ENCODE measurements around the gene DST. TPM values are rescaled to one million over a fixed set of nuclear protein-coding genes. Genes with fewer than 3 reads are reported as not detected.
A peak's percentile ranks its signal among the peaks of the same experiment; 100 is the strongest.

DST gene
- total and polyA plus RNA-seq, 7 donors = 58.3 to 341 (median 109) TPM

DNA sequence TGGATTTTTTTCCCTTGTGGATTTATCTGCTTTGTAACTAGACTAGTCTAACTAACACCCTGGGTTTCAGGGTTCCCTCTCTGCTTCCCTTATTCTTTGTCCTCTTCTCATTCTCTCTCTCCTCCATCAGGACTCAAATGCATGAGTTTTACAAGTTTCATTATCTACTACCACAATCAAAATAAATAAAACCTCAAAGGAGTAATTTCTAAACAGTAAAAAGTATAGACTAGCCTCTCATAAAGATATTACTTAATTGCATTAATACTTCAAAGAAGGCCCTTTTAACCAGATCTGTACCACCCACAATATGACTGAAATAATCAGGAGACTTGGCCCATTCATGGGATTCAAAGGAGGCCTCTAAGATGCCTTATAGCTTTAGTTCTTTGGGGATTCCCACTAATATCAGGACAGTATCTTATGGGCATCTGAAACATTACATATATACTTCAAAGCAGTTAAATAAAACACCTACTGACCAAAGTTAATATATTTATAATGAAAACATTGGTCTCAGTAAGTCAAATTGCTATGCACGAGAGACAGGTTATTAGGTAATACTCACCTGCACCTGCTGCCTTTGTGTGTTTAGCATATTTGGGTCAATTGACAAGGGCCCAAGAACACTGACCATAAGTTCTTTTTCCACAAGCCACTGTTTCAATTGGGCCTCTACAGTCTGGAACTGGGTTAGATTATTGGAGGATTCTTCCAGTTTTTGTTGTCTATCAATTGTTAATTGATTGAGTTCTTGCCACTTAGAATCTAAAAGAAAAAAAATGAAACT, 85.7 kb downstream of the DST start:
- peaks cover 9 to 86% of the 10 kb centered on the region in 2 donors for H3K36me3 ChIP-seq (ENCODE audit: insufficient read depth in 1 of 2, low read depth in 1 of 2)
- no peaks in the 10 kb centered on the region for H3K9me3 ChIP-seq
- TF ChIP-seq, protein P1, sequence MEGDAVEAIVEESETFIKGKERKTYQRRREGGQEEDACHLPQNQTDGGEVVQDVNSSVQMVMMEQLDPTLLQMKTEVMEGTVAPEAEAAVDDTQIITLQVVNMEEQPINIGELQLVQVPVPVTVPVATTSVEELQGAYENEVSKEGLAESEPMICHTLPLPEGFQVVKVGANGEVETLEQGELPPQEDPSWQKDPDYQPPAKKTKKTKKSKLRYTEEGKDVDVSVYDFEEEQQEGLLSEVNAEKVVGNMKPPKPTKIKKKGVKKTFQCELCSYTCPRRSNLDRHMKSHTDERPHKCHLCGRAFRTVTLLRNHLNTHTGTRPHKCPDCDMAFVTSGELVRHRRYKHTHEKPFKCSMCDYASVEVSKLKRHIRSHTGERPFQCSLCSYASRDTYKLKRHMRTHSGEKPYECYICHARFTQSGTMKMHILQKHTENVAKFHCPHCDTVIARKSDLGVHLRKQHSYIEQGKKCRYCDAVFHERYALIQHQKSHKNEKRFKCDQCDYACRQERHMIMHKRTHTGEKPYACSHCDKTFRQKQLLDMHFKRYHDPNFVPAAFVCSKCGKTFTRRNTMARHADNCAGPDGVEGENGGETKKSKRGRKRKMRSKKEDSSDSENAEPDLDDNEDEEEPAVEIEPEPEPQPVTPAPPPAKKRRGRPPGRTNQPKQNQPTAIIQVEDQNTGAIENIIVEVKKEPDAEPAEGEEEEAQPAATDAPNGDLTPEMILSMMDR (IDR thresholded peaks at IDR 0.05) = no peak
- ATAC-seq (no peak), DNase-seq (no peak)
- H3K27ac ChIP-seq = no peak overlapping the region
- intact Hi-C loops (cut with DNase I) = no loop called here
- peaks cover 3% of the 10 kb centered on the region for H3K4me1 ChIP-seq
- no peaks in the 10 kb centered on the region for H3K27me3 ChIP-seq (ENCODE audit: insufficient read depth in 3 of 3, low read length in 2 of 3)
- no peak overlapping the region for H3K4me3 ChIP-seq
- 71 to 90% (median 78%) methylated on average over 1 of the region's 1 CpG for WGBS, 3 donors

DNA sequence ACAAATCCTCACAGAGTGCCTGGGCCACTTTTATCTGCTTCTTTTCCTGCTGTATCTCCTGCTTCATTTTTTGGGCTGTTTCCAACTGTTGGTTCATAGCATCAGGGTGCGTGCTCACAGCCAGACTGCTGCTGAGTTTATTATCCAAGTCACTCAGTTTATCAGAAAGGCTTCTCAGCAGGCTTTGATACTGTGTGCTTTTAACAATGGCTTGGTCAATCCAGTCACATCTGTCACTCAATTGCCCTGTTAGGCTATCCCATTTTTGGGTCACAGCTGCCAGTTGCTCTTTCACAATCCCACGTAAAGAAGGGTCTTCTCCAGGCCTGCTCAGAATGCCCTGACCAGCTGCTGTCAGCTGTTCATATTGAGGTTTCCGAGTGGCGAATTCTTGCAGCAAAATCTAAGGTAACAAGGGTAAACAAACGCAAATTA, 87.2 kb downstream of the DST start:
- Histone ChIP-seq H3K4me1 (peaks cover 16% of the 10 kb centered on the region), H3K4me3 (no peak overlapping the region), H3K36me3 (ENCODE audit: insufficient read depth in 1 of 2, low read depth in 1 of 2) (peaks cover 9 to 80% of the 10 kb centered on the region in 2 donors), H3K9me3 (no peaks in the 10 kb centered on the region), H3K27ac (no peak overlapping the region), H3K27me3 (ENCODE audit: insufficient read depth in 3 of 3, low read length in 2 of 3) (no peaks in the 10 kb centered on the region)
- TF ChIP-seq, protein P1 (IDR thresholded peaks at IDR 0.05) = no peak
- DNase-seq (no peak), ATAC-seq (peak; percentile 60 to 70 (median 66))
- 46 to 53% (median 46%) methylated on average over 5 of the region's 5 CpGs for WGBS, 3 donors
- intact Hi-C loops (cut with DNase I) = no loop called here

DNA sequence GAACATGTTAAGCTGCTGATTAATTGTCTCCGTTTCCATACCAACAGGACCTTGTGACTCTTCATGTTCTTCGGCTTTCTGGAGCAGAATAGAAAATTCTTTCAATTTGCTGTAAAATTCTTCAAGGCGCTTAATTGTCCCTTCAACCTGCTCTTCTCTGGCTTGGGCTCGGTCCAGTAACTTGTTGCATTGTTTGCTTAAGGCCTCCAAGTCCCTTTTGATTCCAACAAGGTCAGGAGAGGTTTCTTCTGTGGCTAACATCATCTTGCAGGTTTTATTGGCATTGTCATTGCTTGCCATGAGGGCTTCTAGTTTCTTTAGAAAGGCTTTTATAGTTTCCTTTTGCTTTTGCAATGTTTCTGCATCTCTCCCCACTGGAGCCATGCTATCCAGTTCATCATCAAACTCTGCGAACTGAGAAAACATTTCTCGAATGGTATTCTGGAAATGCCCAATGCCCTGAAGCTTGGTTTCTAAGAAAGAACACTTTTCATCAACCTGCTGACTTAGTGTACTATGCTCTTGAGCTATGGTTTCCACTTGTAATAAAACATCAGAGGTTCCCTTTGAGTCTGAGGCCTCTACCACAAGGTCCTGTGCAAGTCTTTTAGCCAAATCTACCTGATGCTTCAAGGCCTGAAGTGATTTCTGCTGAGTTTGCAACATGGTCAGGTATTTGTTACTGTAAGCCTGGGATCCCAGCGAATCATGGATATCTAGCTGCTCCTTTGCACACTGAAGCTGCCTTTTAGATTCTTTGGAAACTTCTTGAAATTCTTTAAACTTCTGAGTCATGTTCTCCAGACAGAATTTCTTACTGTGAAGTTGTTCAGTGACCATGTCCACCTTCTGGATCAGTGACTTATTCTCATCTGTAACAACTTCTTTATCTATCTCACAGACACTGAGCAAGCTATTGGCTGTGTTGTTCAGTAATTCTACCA, 90.2 kb downstream of the DST start:
- ATAC-seq (no peak), DNase-seq (no peak)
- Histone ChIP-seq H3K27ac (no peak overlapping the region), H3K4me1 (peaks cover 40% of the 10 kb centered on the region), H3K27me3 (ENCODE audit: insufficient read depth in 3 of 3, low read length in 2 of 3) (no peaks in the 10 kb centered on the region), H3K36me3 (ENCODE audit: insufficient read depth in 1 of 2, low read depth in 1 of 2) (peaks cover 9 to 56% of the 10 kb centered on the region in 2 donors), H3K4me3 (no peak overlapping the region), H3K9me3 (no peaks in the 10 kb centered on the region)
- TF ChIP-seq, protein P1 (IDR thresholded peaks at IDR 0.05) = no peak
- 81 to 88% (median 84%) methylated on average over 7 of the region's 7 CpGs for WGBS, 3 donors
- intact Hi-C loops (cut with DNase I) = no loop called here

DNA sequence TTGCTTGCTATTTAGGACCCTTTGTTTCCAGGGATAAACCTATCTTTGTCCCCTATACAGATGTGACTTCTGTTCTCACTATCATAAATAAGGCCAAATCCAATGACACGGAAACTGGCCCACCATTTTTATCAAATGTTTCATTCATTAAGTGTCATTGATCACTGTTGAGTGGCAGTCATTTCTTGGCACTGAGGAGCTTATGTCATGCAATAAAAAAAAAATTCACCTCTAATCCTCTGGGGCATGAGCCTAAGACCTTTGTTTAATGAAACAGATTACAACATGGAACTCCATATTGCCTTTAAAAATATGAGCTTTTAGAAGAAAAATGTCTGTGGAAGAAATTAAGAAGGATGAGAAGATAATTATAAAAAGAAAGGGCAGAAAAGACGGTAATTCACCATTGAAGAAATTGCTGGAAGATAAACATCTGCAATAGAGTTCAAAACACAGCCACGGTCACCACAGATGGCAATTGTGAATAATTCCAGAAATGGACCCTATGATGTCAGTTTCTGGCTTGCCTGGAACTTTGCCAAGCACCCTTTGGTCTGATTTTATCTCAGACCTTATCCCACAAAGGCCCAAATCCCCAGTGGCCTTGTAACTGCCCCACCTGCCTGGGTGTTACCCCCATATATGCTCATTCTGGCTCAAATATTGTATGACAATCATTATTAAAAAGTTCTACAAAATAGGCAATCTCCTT, 91.1 kb downstream of the DST start:
- H3K9me3 ChIP-seq = no peaks in the 10 kb centered on the region
- no peak overlapping the region for H3K4me3 ChIP-seq
- H3K27me3 ChIP-seq (ENCODE audit: insufficient read depth in 3 of 3, low read length in 2 of 3) = no peaks in the 10 kb centered on the region
- H3K27ac ChIP-seq = no peak overlapping the region
- DNase-seq (no peak), ATAC-seq (no peak)
- WGBS, 3 donors = 65 to 81% (median 73%) methylated on average over 3 of the region's 3 CpGs
- intact Hi-C loops (cut with DNase I) = no loop called here
- peaks cover 9 to 47% of the 10 kb centered on the region in 2 donors for H3K36me3 ChIP-seq (ENCODE audit: insufficient read depth in 1 of 2, low read depth in 1 of 2)
- H3K4me1 ChIP-seq = peaks cover 42% of the 10 kb centered on the region
- TF ChIP-seq, protein P1 (IDR thresholded peaks at IDR 0.05) = no peak
